Activated CD8-positive, alpha-beta memory T cell treated with anti-CD3 and anti-CD28 coated beads for 4 hours (primary cell): ENCODE results near the gene GSTM5.
"Not testable (repeated sequence)": the region's sequence is repeated elsewhere in the genome, so short reads cannot be mapped to it uniquely, and the experiment has no call there.

Source experiments
- DNase-seq, 2 donors: peaks; one replicate each; pipeline ENCODE4 v3.0.0-alpha.2; 2020; ENCODE audit warnings: low read depth in 2 of 2

The GSTM5 gene

DNA sequence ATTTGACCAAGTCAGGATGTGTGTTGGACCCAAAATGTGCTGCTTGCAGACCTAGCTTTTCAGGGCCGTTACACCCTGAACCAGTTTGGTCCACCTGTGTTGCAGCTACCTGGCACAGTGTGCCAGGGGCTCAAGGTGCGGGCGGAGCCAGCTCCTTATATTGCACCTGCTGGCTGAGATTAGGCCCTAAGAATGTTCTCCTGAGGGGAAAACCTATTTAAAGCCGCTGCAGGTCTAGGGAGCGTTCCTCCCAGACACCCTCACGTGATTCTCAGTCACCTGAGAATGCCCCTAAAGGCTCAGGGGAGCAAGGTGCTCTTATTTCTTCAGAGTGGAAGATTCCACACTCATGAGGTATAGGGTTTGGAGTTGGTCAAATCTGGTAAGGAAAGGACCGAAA, 16.8 kb downstream of the GSTM5 start:
- no peak for DNase-seq

DNA sequence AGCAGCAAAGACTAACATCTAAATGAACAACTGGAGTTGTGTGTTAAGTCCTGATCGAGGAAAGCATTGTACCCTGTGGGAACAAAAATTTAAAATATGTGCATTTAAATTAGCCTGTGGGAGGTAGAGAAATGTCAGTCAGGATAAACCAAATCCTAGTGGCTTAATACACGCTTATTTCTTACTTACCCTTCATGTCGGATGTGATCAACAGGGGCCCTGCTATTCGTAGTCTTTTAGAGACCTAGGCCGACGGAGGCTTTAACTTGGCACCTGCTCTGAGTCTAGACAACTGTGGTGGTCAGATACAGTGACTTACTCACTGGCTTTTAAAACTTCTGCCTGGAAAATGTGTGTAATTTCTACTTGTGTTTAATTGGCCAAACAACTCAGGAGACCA, 18.6 kb downstream of the GSTM5 start:
- no peak for DNase-seq

DNA sequence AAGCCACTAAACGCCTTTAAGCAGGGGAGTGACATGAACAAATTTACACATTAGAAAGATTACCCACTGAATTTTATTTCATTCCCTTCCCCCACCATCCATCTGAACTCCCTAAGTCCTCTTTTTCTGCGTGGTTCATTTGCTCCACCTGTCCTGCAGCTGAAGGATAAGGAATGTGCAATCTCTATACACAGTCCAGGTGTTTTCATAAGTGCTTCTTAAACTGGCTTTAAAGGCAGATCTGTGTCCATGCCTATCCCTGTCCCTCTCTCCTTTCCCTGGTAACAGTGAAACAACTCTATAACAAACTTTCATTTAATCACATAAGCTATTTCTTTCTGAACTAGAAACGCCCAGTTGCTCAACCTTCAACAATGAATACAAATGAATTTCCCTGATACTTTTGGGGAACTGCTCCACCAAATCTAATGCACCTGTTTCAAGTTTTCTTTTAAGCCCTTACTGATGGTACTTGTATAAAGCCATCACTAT, 20.4 kb downstream of the GSTM5 start:
- no peak for DNase-seq

DNA sequence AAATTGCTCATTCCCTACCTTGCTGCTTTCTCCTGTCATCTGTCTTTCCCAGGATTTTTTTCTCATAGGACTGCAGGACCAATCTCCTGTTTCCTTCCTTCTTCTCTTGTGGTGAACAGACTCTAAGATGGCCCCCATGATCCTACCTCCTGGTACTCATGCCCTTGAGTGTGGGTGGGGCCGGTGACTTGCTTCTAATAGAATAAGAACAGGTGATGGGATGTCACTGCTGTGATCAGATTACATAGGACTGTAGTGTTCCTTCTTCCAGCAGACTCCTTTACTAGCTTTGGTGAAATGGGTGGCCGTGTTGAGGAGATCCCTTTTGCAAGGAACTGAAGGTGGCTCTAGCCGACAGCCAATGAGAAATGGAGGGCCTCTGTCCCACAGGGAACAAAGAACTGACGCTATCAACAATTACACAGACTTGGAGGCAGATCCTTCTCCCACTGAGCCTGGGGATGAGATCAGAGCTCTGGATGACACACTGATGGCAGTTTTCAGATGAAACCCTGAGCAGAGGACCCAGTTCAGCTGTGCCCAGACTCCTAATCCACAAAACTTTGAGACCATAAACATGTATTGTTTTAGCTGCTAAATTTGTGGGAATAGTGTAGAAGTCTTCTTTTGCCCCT, 21.3 kb downstream of the GSTM5 start:
- DNase-seq, result no peak

- peak; percentile 64 to 69 for DNase-seq
These were observed 27.9 kb downstream of the GSTM5 start for GRCh38 chr1:109739738-109740614.

DNA sequence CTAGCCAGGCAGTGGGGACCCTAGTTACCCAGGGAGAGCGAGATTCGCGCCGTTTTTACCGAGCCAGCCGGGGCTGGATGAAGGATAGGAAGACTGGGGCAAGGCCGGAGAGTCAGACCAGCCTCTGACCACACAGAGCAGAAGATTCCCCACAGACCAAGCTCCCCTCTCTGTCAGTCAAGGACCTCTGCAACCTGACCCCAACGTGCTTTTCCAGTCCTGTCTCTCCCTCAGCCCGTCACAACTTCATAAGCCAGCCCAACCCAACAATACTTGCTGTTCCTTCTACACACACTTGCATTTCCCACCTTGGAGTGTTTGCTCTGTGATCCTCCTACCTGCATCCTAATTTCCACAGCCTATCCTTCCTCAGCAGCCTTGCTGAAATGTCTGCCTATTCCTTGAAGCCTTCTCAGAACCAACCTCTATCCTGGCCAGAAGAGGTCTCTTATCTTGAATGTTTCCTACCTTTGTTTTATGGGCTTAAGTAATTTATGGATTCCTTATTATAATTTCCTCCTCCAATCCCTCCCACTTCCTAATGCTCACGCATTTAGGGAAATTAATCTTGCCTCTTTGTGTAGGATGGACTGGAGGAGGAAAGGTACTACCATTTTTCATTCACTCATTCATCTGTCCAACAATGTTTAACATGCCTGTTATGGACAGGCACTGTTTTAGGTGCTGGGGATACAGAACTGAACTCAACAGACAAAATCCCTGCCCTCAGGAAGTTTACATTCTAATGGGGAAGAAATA, 28.7 kb downstream of the GSTM5 start, which contains the start of gene GSTM3:
Gene GSTM3, minus strand, starts transcription at position 424 of the 759 bp plus-strand sequence. CDS start 751 bp downstream, outside the sequence.
- DNase-seq, result no peak

DNA sequence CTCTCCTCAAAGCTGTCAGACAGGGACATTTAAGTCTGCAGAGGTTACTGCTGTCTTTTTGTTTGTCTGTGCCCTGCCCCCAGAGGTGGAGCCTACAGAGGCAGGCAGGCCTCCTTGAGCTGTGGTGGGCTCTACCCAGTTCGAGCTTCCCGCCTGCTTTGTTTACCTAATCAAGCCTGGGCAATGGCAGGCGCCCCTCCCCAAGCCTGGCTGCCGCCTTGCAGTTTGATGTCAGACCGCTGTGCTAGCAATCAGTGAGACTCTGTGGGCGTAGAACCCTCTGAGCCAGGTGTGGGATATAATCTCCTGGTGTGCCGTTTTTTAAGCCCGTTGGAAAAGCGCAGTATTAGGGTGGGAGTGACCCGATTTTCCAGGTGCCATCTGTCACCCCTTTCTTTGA, 36.3 kb downstream of the GSTM5 start:
- not testable (repeated sequence) for DNase-seq

GRCh38 chr1:109749221-109749620, 37.2 kb downstream of the GSTM5 start:
- DNase-seq, result no peak

GRCh38 chr1:109750241-109750882, 38.3 kb downstream of the GSTM5 start:
- DNase-seq, result no peak

DNA sequence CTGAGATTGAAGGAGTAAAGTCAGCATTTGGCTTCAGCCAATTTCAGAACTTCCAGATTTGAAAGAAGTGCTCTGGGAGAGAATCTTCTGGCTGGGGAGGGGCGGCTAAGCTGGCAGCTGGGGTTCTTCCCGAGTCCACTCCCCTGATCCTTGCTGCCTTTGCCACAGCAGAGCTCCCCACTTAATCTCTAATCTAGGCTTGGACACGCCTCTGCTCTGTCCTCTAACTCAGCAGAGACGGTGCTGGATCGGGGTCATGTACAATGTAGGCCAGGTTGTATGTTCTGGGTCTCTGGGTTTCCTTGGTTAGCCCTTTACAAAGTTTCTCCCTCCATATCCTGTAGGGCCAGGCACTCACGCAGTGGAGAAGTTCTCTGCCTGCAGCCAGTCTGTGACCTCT, 38.9 kb downstream of the GSTM5 start:
- DNase-seq, result no peak

DNA sequence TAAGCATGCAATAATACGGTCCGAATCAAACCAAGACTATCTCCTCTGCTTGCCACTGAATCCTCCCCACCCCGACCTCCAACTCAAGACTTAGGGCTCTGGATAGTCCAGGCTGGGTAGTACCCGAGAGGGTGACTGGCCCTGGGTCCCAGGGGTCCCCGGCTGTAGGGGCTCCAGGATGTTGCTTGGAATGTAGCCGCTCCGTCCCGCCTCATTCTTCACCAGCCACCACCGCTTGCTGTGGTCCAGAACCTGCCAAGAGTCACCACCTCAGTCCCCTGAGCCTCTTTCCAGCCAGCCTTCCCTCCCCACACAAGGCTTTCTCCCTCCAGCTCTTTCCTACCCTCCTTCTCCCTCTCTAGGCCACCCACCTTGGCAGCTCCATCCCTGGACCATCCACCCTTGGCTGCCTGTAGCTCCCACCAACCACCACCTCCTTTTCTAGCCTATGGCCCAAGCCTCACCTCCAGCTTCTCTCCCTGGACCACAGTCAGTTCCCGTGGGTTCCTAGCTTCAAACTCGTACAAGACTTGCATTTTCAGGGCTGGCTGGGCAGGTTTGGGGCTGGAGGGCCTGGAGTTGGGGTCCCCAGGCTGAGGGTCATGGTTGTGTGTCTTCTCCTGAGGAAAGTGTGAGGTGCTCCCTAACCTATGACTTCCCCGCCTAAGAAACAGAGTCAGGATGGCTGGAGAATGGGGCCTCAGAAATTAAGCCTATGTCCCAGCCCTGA, 39.6 kb downstream of the GSTM5 start:
- no peak for DNase-seq

- no peak for DNase-seq
These were observed 42.7 kb downstream of the GSTM5 start for GRCh38 chr1:109754738-109755137.

DNA sequence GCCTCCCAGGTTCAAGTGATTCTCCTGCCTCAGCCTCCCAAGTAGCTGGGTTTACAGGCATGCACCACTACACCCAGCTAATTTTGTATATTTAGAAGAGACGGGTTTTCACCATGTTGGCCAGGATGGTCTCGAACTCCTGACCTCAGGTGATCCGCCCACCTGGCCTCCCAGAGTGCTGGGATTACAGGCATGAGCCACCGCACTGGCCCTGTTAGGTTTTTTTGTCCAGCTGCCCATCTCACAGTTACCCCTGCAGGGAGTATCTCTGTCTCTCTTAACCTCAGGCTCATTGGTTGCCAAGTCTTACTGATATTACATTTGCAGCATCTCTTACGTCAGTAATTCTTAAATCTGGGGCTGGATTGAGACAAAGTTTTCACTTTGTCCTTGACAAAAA, 44.3 kb downstream of the GSTM5 start:
- DNase-seq, result not testable (repeated sequence)

- no peak for DNase-seq
These were observed 44.9 kb downstream of the GSTM5 start for GRCh38 chr1:109756848-109757521.

- DNase-seq, result no peak
These were observed 46.1 kb downstream of the GSTM5 start for GRCh38 chr1:109757936-109758786.

- DNase-seq, result no peak
These were observed 47.7 kb downstream of the GSTM5 start for GRCh38 chr1:109759513-109760334.

- no peak for DNase-seq
These were observed 48.7 kb downstream of the GSTM5 start for GRCh38 chr1:109760581-109761226.
